ENCODE data around the gene WFIKKN2. TPM values are rescaled to one million over a fixed set of nuclear protein-coding genes. Genes with fewer than 3 reads are reported as not detected.

The WFIKKN2 gene
- total and polyA plus RNA-seq, 2 of the 8 experiments (the other 6 are each of a cell fraction or from before 2014, with no cell fraction given), result 0.07 to 0.30 TPM

- no peak for TF ChIP-seq CBX8 (IDR thresholded peaks at IDR 0.05; ENCODE audit: borderline replicate concordance, low read depth, low read length)
Measured at GRCh38 chr17:50830994-50831393, 4.4 kb upstream of the WFIKKN2 start (continued).

All from H1 (cell line).